IMR-90 (cell line): ENCODE data around the gene PARP6. TPM values are rescaled to one million over a fixed set of nuclear protein-coding genes. Genes with fewer than 3 reads are reported as not detected.

Source experiments
- ATAC-seq: fragments of 200-7000 bp; cut with Tn5 transposase; 2 replicates; pipeline ENCODE4 v1.9.1; 2020; ENCODE audit warnings: low read depth, mild to moderate bottlenecking, moderate library complexity
- BruUV-seq: library from RNA; stranded (reverse); fragments of 400-500 nt; replicated peaks from 2 replicates; lab custom pipeline; 2021; lab: Mats Ljungman, UMichigan
- CTCF ChIA-PET: fragments of 300-600 bp; formaldehyde crosslinking; extraction: SDS; loops from one replicate; lab custom pipeline; 2021; ENCODE audit warnings: antibody characterized with exemption; lab: Yijun Ruan, JAX
- POLR2A ChIA-PET: fragments of 300-600 bp; sonication (Branson Sonifier 250); formaldehyde crosslinking; loops from one replicate; lab custom pipeline; 2022; ENCODE audit warnings: antibody characterized with exemption; ENCODE audit not compliant: unreplicated experiment; lab: Charles Lee
- DNase-seq: peaks from one replicate; pipeline ENCODE4 v3.0.0; 2013
- H2AFZ ChIP-seq: replicated peaks from 2 replicates; pipeline ENCODE3; 2013; ENCODE audit warnings: low read length, mild to moderate bottlenecking; ENCODE audit not compliant: poor library complexity
- H2AK5ac ChIP-seq: 2 replicates; pipeline ENCODE4 v1.6.1; 2013; ENCODE audit warnings: low read depth, low read length, inconsistent platforms
- H2AK9ac ChIP-seq: replicated peaks from 2 replicates; pipeline ENCODE3; 2013; ENCODE audit warnings: mild to moderate bottlenecking, low read depth, low read length, moderate library complexity; ENCODE audit not compliant: poor library complexity
- H2BK120ac ChIP-seq: 2 replicates; pipeline ENCODE4 v1.6.1; 2013; ENCODE audit warnings: low read depth, low read length, inconsistent platforms
- H2BK15ac ChIP-seq: 3 replicates; pipeline ENCODE4 v1.6.1; 2013; ENCODE audit warnings: low read depth, low read length, inconsistent platforms
- H2BK20ac ChIP-seq: 2 replicates; pipeline ENCODE4 v1.6.1; 2013; ENCODE audit warnings: low read depth, mild to moderate bottlenecking, inconsistent platforms, low read length, moderate library complexity
- H2BK5ac ChIP-seq: 2 replicates; pipeline ENCODE4 v1.6.1; 2013; ENCODE audit warnings: mild to moderate bottlenecking, low read depth, low read length, inconsistent platforms; ENCODE audit not compliant: poor library complexity, severe bottlenecking
- H3K14ac ChIP-seq: replicated peaks from 2 replicates; pipeline ENCODE4 v1.6.1; 2013; ENCODE audit warnings: low read depth, low read length, inconsistent platforms
- H3K18ac ChIP-seq: 2 replicates; pipeline ENCODE4 v1.6.1; 2013; ENCODE audit warnings: low read depth, low read length, control low read depth
- H3K23ac ChIP-seq: 2 replicates; pipeline ENCODE4 v1.6.1; 2013; ENCODE audit warnings: low read depth, low read length, inconsistent platforms
- H3K27ac ChIP-seq: 2 replicates; pipeline ENCODE4 v1.5.1; 2013; ENCODE audit warnings: mild to moderate bottlenecking, control low read depth, low read length; ENCODE audit not compliant: insufficient read depth
- H3K27me3 ChIP-seq: 2 replicates; pipeline ENCODE4 v1.6.1; 2013; ENCODE audit warnings: low read length; ENCODE audit not compliant: control insufficient read depth, insufficient read depth
- H3K36me3 ChIP-seq: 2 replicates; pipeline ENCODE4 v1.6.1; 2013; ENCODE audit warnings: low read length, mixed read lengths; ENCODE audit not compliant: control insufficient read depth, insufficient read depth
- H3K4ac ChIP-seq: 2 replicates; pipeline ENCODE4 v1.6.1; 2013; ENCODE audit warnings: low read depth, low read length, inconsistent platforms
- H3K4me1 ChIP-seq: 2 replicates; pipeline ENCODE4 v1.6.1; 2013; ENCODE audit warnings: low read length, mixed read lengths; ENCODE audit not compliant: control insufficient read depth, insufficient read depth
- H3K4me2 ChIP-seq: 2 replicates; pipeline ENCODE4 v1.6.1; 2013; ENCODE audit warnings: low read depth, mild to moderate bottlenecking, control low read depth, low read length, moderate library complexity
- H3K4me3 ChIP-seq: 2 replicates; pipeline ENCODE4 v1.5.1; 2013; ENCODE audit warnings: low read depth, mild to moderate bottlenecking, control low read depth, low read length, moderate library complexity; ENCODE audit not compliant: insufficient read depth
- H3K56ac ChIP-seq: 2 replicates; pipeline ENCODE4 v1.6.1; 2013; ENCODE audit warnings: low read length, inconsistent platforms; ENCODE audit not compliant: insufficient read depth; ENCODE audit errors: extremely low read depth
- H3K79me1 ChIP-seq, 2 experiments: 2 replicates each; pipeline ENCODE4 v1.6.1; 2013; ENCODE audit warnings: low read length in 2 of 2, inconsistent platforms in 1 of 2, low read depth in 1 of 2
- H3K9ac ChIP-seq: 2 replicates; pipeline ENCODE4 v1.6.1; 2013; ENCODE audit warnings: low read depth, low read length, control low read depth
- H3K9me1 ChIP-seq: 2 replicates; pipeline ENCODE4 v1.6.1; 2013; ENCODE audit warnings: low read length, inconsistent platforms; ENCODE audit not compliant: insufficient read depth
- H3K9me3 ChIP-seq: 2 replicates; pipeline ENCODE4 v1.6.1; 2013; ENCODE audit warnings: low read length; ENCODE audit not compliant: control insufficient read depth, insufficient read depth
- H4K20me1 ChIP-seq: 2 replicates; pipeline ENCODE4 v1.6.1; 2013; ENCODE audit warnings: low read length, inconsistent platforms; ENCODE audit not compliant: insufficient read depth
- H4K5ac ChIP-seq: 2 replicates; pipeline ENCODE4 v1.6.1; 2013; ENCODE audit warnings: mild to moderate bottlenecking, low read depth, low read length, control low read depth
- H4K8ac ChIP-seq, 2 experiments: 2 replicates each; pipeline ENCODE4 v1.6.1; 2013; ENCODE audit warnings: low read depth in 2 of 2, low read length in 2 of 2, control low read depth in 1 of 2, inconsistent platforms in 1 of 2
- H4K91ac ChIP-seq: 2 replicates; pipeline ENCODE4 v1.6.1; 2013; ENCODE audit warnings: low read depth, low read length, inconsistent platforms; ENCODE audit not compliant: insufficient read depth
- BHLHE40 ChIP-seq: fragments of 150-350 bp; IDR thresholded peaks from 2 replicates; pipeline ENCODE4 v1.6.1; 2016; ENCODE audit warnings: mild to moderate bottlenecking, low read depth, low read length
- CHD1 ChIP-seq: IDR thresholded peaks from 2 replicates; pipeline ENCODE4 v1.6.1; 2012; ENCODE audit warnings: low read depth, low read length, improper control_type of control experiment
- CTCF ChIP-seq: conservative IDR thresholded peaks from 2 replicates; pipeline ENCODE4 v1.5.1; 2012; ENCODE audit warnings: mild to moderate bottlenecking, low read depth, low read length, improper control_type of control experiment
- FOS ChIP-seq: fragments of 150-350 bp; IDR thresholded peaks from 2 replicates; pipeline ENCODE4 v1.6.1; 2016; ENCODE audit warnings: low read depth, low read length
- MAFK ChIP-seq: IDR thresholded peaks from 2 replicates; pipeline ENCODE4 v1.6.1; 2012; ENCODE audit warnings: low read depth, low read length, improper control_type of control experiment
- MAZ ChIP-seq: IDR thresholded peaks from 2 replicates; pipeline ENCODE4 v1.6.1; 2012; ENCODE audit warnings: low read depth, mild to moderate bottlenecking, low read length, improper control_type of control experiment, moderate library complexity, borderline replicate concordance
- NFE2L2 ChIP-seq: fragments of 150-350 bp; IDR thresholded peaks from 2 replicates; pipeline ENCODE4 v1.6.1; 2016; ENCODE audit warnings: low read depth, mild to moderate bottlenecking, low read length
- RCOR1 ChIP-seq: IDR thresholded peaks from 2 replicates; pipeline ENCODE4 v1.6.1; 2012; ENCODE audit warnings: mild to moderate bottlenecking, low read length, improper control_type of control experiment; ENCODE audit not compliant: insufficient replicate concordance
- RFX5 ChIP-seq: IDR thresholded peaks from 2 replicates; pipeline ENCODE4 v1.8.0; 2012; ENCODE audit warnings: low read depth, mild to moderate bottlenecking, low read length, moderate library complexity
- WGBS, 2 experiments: methylation state at CpG; one replicate each; pipeline versions ENCODE4 v1.1.5 to v1.1.7; 2013; ENCODE audit warnings: missing lambda C conversion rate in 2 of 2; ENCODE audit not compliant: insufficient read length in 1 of 2; ENCODE audit errors: extremely low coverage in 2 of 2; 5-methylcytosine and 5-hydroxymethylcytosine counted together
- dilution Hi-C: fragments of 300-500 bp; cut with HindIII; formaldehyde crosslinking; loops from one replicate; pipeline ENCODE4 v1.14.3; 2018; ENCODE audit warnings: low sequenced_read_pairs; ENCODE audit not compliant: unreplicated experiment
- in situ Hi-C: fragments of 300-500 bp; cut with MboI; formaldehyde crosslinking; loops from 3 replicates; pipeline ENCODE4 v1.14.3; 2019; ENCODE audit warnings: low sequenced_read_pairs, inconsistent platforms, mixed read lengths
- intact Hi-C: fragments of 100-400 bp; cut with micrococcal nuclease; formaldehyde crosslinking; loops from 2 replicates; pipeline ENCODE4 v1.10.0; 2022
- polyA plus RNA-seq, 3 experiments: library from polyadenylated mRNA; depleted of rRNA; stranded (reverse); fragments of >200 nt; gene quantifications; 2 replicates each; pipeline ENCODE4 v1.2.3, GENCODE V29; 2012; ENCODE audit warnings: low replicate concordance in 1 of 3
- total RNA-seq: library from RNA; depleted of rRNA; stranded (reverse); fragments of >200 nt; gene quantifications from 2 replicates; pipeline ENCODE4 v1.2.3, GENCODE V29; 2012

PARP6 gene
- total and polyA plus RNA-seq, 2 of the 4 experiments (the other 2 are of a cell fraction), result 13.4 to 45.1 TPM

GRCh38 chr15:72313448-72313840, 41.1 kb upstream of the PARP6 start:
- no peak overlapping the region for H2AK9ac ChIP-seq
- no peak overlapping the region for H4K5ac ChIP-seq
- H3K4ac ChIP-seq, result no peak overlapping the region
- H2AK5ac ChIP-seq, result no peak overlapping the region
- H2AFZ ChIP-seq, result no peak overlapping the region
- ATAC-seq (no peak), DNase-seq (no peak)
- H3K23ac ChIP-seq, result no peak overlapping the region
- no peak overlapping the region for H3K18ac ChIP-seq
- dilution Hi-C loops, result no loop called here
- intact Hi-C loops, result no loop called here
- no peak overlapping the region for H2BK120ac ChIP-seq
- H3K56ac ChIP-seq, result no peak overlapping the region
- no peaks in the 10 kb centered on the region for H3K79me1 ChIP-seq
- no peak overlapping the region for H3K14ac ChIP-seq
- WGBS, 2 experiments, result no CpG with 5 or more reads among the region's 2 CpGs
- no peaks in the 10 kb centered on the region for H3K36me3 ChIP-seq
- H2BK15ac ChIP-seq, result no peak overlapping the region
- no TSS peak for BruUV-seq
- no peak overlapping the region for H3K27ac ChIP-seq
- H3K4me2 ChIP-seq, result no peak overlapping the region
- no peak for TF ChIP-seq MAFK
- TF ChIP-seq RCOR1, result no peak
- no peak for TF ChIP-seq CTCF
- no peak for TF ChIP-seq RFX5
- TF ChIP-seq BHLHE40, result no peak
- no peak for TF ChIP-seq MAZ
- no peak for TF ChIP-seq CHD1
- no peak for TF ChIP-seq NFE2L2
- no peak for TF ChIP-seq FOS
- in situ Hi-C loops, result no loop called here
- H4K91ac ChIP-seq, result no peak overlapping the region
- no peaks in the 10 kb centered on the region for H3K4me1 ChIP-seq
- H3K4me3 ChIP-seq, result no peak overlapping the region
- H3K27me3 ChIP-seq, result peaks cover 31% of the 10 kb centered on the region
- no peaks in the 10 kb centered on the region for H3K9me1 ChIP-seq
- no peak overlapping the region for H2BK5ac ChIP-seq
- H3K9me3 ChIP-seq, result no peaks in the 10 kb centered on the region
- ChIA-PET POLR2A (no interaction called here), CTCF (interaction anchor here (1.0 to 1.2 kb wide), 4 partner anchors 9 to 287 kb away, joined by 3 to 4 read pairs (median 3); no protein-coding TSS in a partner anchor)
- no peak overlapping the region for H4K8ac ChIP-seq
- H2BK20ac ChIP-seq, result no peak overlapping the region
- no peak overlapping the region for H3K9ac ChIP-seq
- no peaks in the 10 kb centered on the region; the same call in 1 of the 2 replicates for H4K20me1 ChIP-seq
